ENCODE measurements around the gene GTPBP3. TPM values are rescaled to one million over a fixed set of nuclear protein-coding genes. Genes with fewer than 3 reads are reported as not detected.

Gene GTPBP3
- total and polyA plus RNA-seq, 9 of the 15 experiments (the other 6 are each of a cell fraction or from before 2014, with no cell fraction given): 4.9 to 124 (median 22.6) TPM

DNA sequence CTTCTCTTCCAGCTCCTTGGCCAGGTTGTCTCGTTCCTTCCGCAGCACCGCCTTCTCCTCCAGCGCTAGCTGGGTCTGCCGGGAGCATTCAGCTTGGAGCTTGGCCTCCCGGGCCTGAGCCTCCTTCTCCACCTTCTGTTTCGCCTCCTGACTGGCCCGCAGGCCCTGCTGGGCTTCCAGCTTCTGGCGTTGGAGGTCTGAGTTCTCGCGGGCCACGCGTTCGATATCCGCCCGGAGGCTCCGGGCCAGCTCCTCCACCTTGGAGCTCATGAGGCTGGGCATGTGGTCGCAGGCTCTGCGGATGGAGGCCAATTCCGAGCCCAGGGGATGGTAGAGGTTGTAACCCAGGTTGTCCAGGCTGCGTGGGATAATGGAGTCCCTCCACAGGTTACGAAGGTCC is 28.0 kb downstream of the GTPBP3 start:
- no peaks in the 10 kb centered on the region for H3K36me3 ChIP-seq (ENCODE audit: control insufficient read depth, insufficient read depth, low read length)
- H3K27me3 ChIP-seq (ENCODE audit: control insufficient read depth in 2 of 2, insufficient read depth in 2 of 2, low read length in 2 of 2): peaks cover 22 to 24% of the 10 kb centered on the region in 2 experiments
- ChIA-PET POLR2A (interaction anchor here (0.9 to 1.6 kb wide), 2 partner anchors 21 to 130 kb away, joined by 3 to 7 read pairs; no protein-coding TSS in a partner anchor), CTCF (ENCODE audit: low intra/inter-chr PET ratio) (no interaction called here)
- in situ Hi-C loops (cut with MboI) (no loop called here), intact Hi-C loops (cut with micrococcal nuclease) (no loop called here)
- H3K4me3 ChIP-seq: no peak overlapping the region
- H2AFZ ChIP-seq (ENCODE audit: low read depth, low read length): no peak overlapping the region
- no peaks in the 10 kb centered on the region for H3K9me3 ChIP-seq (replicated peaks; ENCODE audit: control insufficient read depth, insufficient read depth, low read depth, low read length)
- peaks cover 5 to 7% of the 10 kb centered on the region in 2 experiments; a peak in 4 of 5 replicates for H3K4me1 ChIP-seq (replicated peaks in 1 of 2; ENCODE audit: control insufficient read depth in 2 of 2, insufficient read depth in 2 of 2, low read length in 2 of 2)
- no peaks in the 10 kb centered on the region for H3K9me1 ChIP-seq (ENCODE audit: control insufficient read depth, insufficient read depth, low read length)
- H3K27ac ChIP-seq (ENCODE audit: extremely low read depth, low read depth, low read length): no peak overlapping the region
- TF ChIP-seq TBL1XR1 (IDR thresholded peaks at IDR 0.05; ENCODE audit: low read length in 2 of 2) (no peak), ZNF445 (CRISPR knock-in tag; IDR thresholded peaks at IDR 0.05; ENCODE audit: low read depth) (no peak), KDM2B (CRISPR knock-in tag; IDR thresholded peaks at IDR 0.05) (no peak), KDM5B (IDR thresholded peaks at IDR 0.05; ENCODE audit: insufficient replicate concordance, low read depth, low read length) (no peak), TAF7 (tag; IDR thresholded peaks at IDR 0.05) (no peak), HNRNPUL1 (IDR thresholded peaks at IDR 0.05; ENCODE audit: low read length) (no peak), POLR2AphosphoS2 (IDR thresholded peaks at IDR 0.05; ENCODE audit: low read length) (no peak), GABPB1 (CRISPR knock-in tag; IDR thresholded peaks at IDR 0.05) (no peak), GTF2A2 (tag; IDR thresholded peaks at IDR 0.05) (no peak), FOXK1 (CRISPR knock-in tag; IDR thresholded peaks at IDR 0.05; ENCODE audit: borderline replicate concordance) (no peak), CHD1 (IDR thresholded peaks at IDR 0.05; ENCODE audit: low read length) (no peak)
- TF ChIP-seq, protein P1, sequence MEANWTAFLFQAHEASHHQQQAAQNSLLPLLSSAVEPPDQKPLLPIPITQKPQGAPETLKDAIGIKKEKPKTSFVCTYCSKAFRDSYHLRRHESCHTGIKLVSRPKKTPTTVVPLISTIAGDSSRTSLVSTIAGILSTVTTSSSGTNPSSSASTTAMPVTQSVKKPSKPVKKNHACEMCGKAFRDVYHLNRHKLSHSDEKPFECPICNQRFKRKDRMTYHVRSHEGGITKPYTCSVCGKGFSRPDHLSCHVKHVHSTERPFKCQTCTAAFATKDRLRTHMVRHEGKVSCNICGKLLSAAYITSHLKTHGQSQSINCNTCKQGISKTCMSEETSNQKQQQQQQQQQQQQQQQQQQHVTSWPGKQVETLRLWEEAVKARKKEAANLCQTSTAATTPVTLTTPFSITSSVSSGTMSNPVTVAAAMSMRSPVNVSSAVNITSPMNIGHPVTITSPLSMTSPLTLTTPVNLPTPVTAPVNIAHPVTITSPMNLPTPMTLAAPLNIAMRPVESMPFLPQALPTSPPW (CRISPR knock-in tag; IDR thresholded peaks at IDR 0.05): no peak
- TF ChIP-seq, protein P2, sequence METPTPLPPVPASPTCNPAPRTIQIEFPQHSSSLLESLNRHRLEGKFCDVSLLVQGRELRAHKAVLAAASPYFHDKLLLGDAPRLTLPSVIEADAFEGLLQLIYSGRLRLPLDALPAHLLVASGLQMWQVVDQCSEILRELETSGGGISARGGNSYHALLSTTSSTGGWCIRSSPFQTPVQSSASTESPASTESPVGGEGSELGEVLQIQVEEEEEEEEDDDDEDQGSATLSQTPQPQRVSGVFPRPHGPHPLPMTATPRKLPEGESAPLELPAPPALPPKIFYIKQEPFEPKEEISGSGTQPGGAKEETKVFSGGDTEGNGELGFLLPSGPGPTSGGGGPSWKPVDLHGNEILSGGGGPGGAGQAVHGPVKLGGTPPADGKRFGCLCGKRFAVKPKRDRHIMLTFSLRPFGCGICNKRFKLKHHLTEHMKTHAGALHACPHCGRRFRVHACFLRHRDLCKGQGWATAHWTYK (CRISPR knock-in tag; IDR thresholded peaks at IDR 0.05): no peak
- TF ChIP-seq, protein P3, sequence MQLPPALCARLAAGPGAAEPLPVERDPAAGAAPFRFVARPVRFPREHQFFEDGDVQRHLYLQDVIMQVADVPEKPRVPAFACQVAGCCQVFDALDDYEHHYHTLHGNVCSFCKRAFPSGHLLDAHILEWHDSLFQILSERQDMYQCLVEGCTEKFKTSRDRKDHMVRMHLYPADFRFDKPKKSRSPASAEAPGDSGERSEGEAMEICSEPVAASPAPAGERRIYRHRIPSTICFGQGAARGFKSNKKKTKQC (CRISPR knock-in tag; IDR thresholded peaks at IDR 0.05): no peak
- TF ChIP-seq, protein P4, sequence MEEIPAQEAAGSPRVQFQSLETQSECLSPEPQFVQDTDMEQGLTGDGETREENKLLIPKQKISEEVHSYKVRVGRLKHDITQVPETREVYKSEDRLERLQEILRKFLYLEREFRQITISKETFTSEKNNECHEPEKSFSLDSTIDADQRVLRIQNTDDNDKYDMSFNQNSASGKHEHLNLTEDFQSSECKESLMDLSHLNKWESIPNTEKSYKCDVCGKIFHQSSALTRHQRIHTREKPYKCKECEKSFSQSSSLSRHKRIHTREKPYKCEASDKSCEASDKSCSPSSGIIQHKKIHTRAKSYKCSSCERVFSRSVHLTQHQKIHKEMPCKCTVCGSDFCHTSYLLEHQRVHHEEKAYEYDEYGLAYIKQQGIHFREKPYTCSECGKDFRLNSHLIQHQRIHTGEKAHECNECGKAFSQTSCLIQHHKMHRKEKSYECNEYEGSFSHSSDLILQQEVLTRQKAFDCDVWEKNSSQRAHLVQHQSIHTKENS (CRISPR knock-in tag; IDR thresholded peaks at IDR 0.05): no peak
- TF ChIP-seq, protein P5, sequence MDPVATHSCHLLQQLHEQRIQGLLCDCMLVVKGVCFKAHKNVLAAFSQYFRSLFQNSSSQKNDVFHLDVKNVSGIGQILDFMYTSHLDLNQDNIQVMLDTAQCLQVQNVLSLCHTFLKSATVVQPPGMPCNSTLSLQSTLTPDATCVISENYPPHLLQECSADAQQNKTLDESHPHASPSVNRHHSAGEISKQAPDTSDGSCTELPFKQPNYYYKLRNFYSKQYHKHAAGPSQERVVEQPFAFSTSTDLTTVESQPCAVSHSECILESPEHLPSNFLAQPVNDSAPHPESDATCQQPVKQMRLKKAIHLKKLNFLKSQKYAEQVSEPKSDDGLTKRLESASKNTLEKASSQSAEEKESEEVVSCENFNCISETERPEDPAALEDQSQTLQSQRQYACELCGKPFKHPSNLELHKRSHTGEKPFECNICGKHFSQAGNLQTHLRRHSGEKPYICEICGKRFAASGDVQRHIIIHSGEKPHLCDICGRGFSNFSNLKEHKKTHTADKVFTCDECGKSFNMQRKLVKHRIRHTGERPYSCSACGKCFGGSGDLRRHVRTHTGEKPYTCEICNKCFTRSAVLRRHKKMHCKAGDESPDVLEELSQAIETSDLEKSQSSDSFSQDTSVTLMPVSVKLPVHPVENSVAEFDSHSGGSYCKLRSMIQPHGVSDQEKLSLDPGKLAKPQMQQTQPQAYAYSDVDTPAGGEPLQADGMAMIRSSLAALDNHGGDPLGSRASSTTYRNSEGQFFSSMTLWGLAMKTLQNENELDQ (CRISPR knock-in tag; IDR thresholded peaks at IDR 0.05; ENCODE audit: borderline replicate concordance): no peak
- 17% methylated on average over 18 of the region's 22 CpGs for WGBS (ENCODE audit: insufficient coverage, low coverage, missing lambda C conversion rate)
- no TSS peak for BruUV-seq (replicated peaks)
- FAIRE-seq: no peak
- no peak overlapping the region for H3K4me2 ChIP-seq (ENCODE audit: insufficient read depth, low read length)
- H3K9ac ChIP-seq (ENCODE audit: insufficient read depth in 1 of 2, low read depth in 2 of 2, low read length in 2 of 2): peak overlapping the region in 1 of 2 experiments; percentile 31; a peak in 2 of 4 replicates
- DNase-seq (ENCODE audit: extremely low read depth in 1 of 4, low spot score in 3 of 4): peak in 2 of 4 experiments; percentile 6
- no peaks in the 10 kb centered on the region for H3K79me2 ChIP-seq (ENCODE audit: control insufficient read depth, insufficient read depth, low read length)
- no peak for ATAC-seq
- no peaks in the 10 kb centered on the region for H4K20me1 ChIP-seq (replicated peaks; ENCODE audit: control insufficient read depth, insufficient read depth, low read length)
